HepG2 (cell line): ENCODE data around the gene ARID5B. TPM values are rescaled to one million over a fixed set of nuclear protein-coding genes. Genes with fewer than 3 reads are reported as not detected.

Source experiments
- ADNP ChIP-seq: sonication (generic); formaldehyde crosslinking; IDR thresholded peaks from 2 replicates; pipeline ENCODE4 v1.4.0; 2020; ENCODE audit warnings: missing genetic modification reagents
- ATAD3A ChIP-seq: sonication (generic); formaldehyde crosslinking; IDR thresholded peaks from 2 replicates; pipeline ENCODE4 v1.4.0; 2020; ENCODE audit warnings: missing genetic modification reagents
- EEA1 ChIP-seq: sonication (generic); formaldehyde crosslinking; IDR thresholded peaks from 2 replicates; pipeline ENCODE4 v1.5.1; 2020; ENCODE audit warnings: mild to moderate bottlenecking, missing genetic modification reagents, borderline replicate concordance
- GPN1 ChIP-seq: sonication (generic); formaldehyde crosslinking; IDR thresholded peaks from 2 replicates; pipeline ENCODE4 v1.5.1; 2020; ENCODE audit warnings: missing genetic modification reagents, borderline replicate concordance
- HMG20B ChIP-seq: conservative IDR thresholded peaks from 2 replicates; pipeline ENCODE4 v1.6.1; 2016; ENCODE audit warnings: missing genetic modification reagents, missing compliant biosample characterization
- KDM5B ChIP-seq: sonication (generic); formaldehyde crosslinking; IDR thresholded peaks from 2 replicates; pipeline ENCODE4 v1.4.0; 2020; ENCODE audit warnings: missing genetic modification reagents, mild to moderate bottlenecking, borderline replicate concordance
- POGZ ChIP-seq: sonication (generic); formaldehyde crosslinking; IDR thresholded peaks from 2 replicates; pipeline ENCODE4 v1.4.0; 2020; ENCODE audit warnings: mild to moderate bottlenecking, missing genetic modification reagents
- SOX13 ChIP-seq, 3 experiments: fragments of 450-650 bp in 1 of 3; sonication (generic) in 1 of 3; formaldehyde crosslinking in 1 of 3; IDR thresholded peaks in 2 of 3; conservative IDR thresholded peaks in 1 of 3; 2 replicates each; pipeline versions ENCODE4 v1.5.0 to v1.6.1; 2016 to 2020; ENCODE audit warnings: antibody characterized with exemption in 1 of 3, mild to moderate bottlenecking in 1 of 3, missing compliant biosample characterization in 1 of 3, missing genetic modification reagents in 1 of 3, moderate library complexity in 1 of 3
- SRSF1 ChIP-seq: fragments of 200-400 bp; formaldehyde crosslinking; optimal IDR thresholded peaks from 2 replicates; pipeline ENCODE3; 2017; ENCODE audit warnings: mild to moderate bottlenecking, low read depth, low read length, moderate library complexity
- TEAD3 ChIP-seq: optimal IDR thresholded peaks from 2 replicates; pipeline ENCODE3; 2016; ENCODE audit warnings: borderline replicate concordance
- YY1 ChIP-seq: IDR thresholded peaks from 2 replicates; pipeline ENCODE4 v1.6.1; 2011; ENCODE audit warnings: low read length, low read depth, moderate library complexity, mild to moderate bottlenecking; ENCODE audit not compliant: insufficient read depth, insufficient replicate concordance
- ZNF253 ChIP-seq: sonication (generic); formaldehyde crosslinking; IDR thresholded peaks from 2 replicates; pipeline ENCODE4 v1.8.0; 2022; ENCODE audit warnings: mild to moderate bottlenecking, missing genetic modification reagents, borderline replicate concordance
- ZNF318 ChIP-seq: sonication (generic); formaldehyde crosslinking; IDR thresholded peaks from 2 replicates; pipeline ENCODE4 v1.4.0; 2020; ENCODE audit warnings: mild to moderate bottlenecking, missing genetic modification reagents
- ZNF441 ChIP-seq: sonication (generic); formaldehyde crosslinking; IDR thresholded peaks from 2 replicates; pipeline ENCODE4 v1.7.0; 2021; ENCODE audit warnings: missing genetic modification reagents, borderline replicate concordance
- ZNF512B ChIP-seq: sonication (generic); formaldehyde crosslinking; IDR thresholded peaks from 2 replicates; pipeline ENCODE4 v1.5.1; 2020; ENCODE audit warnings: missing genetic modification reagents, mild to moderate bottlenecking, borderline replicate concordance
- ZNF616 ChIP-seq: sonication (generic); formaldehyde crosslinking; IDR thresholded peaks from 2 replicates; pipeline ENCODE4 v1.5.0; 2020; ENCODE audit warnings: low read depth, mild to moderate bottlenecking, missing genetic modification reagents
- ZNF775 ChIP-seq: sonication (generic); formaldehyde crosslinking; IDR thresholded peaks from 2 replicates; pipeline ENCODE4 v1.4.0; 2020; ENCODE audit warnings: missing genetic modification reagents, mild to moderate bottlenecking, moderate library complexity, borderline replicate concordance
- ZSCAN9 ChIP-seq: IDR thresholded peaks from 2 replicates; pipeline ENCODE4 v1.6.1; 2016; ENCODE audit warnings: borderline replicate concordance
- polyA plus RNA-seq, 8 experiments: library from polyadenylated mRNA; depleted of rRNA in 3 of 8; stranded (reverse) in 7 of 8; unstranded in 1 of 8; fragments of >200 nt; fragmentation: Illumina TruSeq in 4 of 8; extraction: Trizol in 4 of 8; gene quantifications; 2 replicates each; pipeline versions ENCODE4 v1.2.1 to v1.2.3, GENCODE V29; 2011 to 2016; ENCODE audit warnings: low read depth in 4 of 8, missing spikeins in 1 of 8, mixed read lengths in 1 of 8; ENCODE audit not compliant: insufficient read depth in 1 of 8
- total RNA-seq, 5 experiments: library from RNA; depleted of rRNA; stranded (reverse); fragments of >200 nt; fragmentation: Illumina TruSeq; extraction: Trizol; gene quantifications; 2 replicates each; pipeline ENCODE4 v1.2.3, GENCODE V29; 2016; ENCODE audit warnings: low read depth in 1 of 5

The ARID5B gene
- total and polyA plus RNA-seq, 2 of the 13 experiments (the other 11 are each of a cell fraction or from before 2014, with no cell fraction given) = 6.2 to 21.1 TPM

GRCh38 chr10:62045765-62046521 lies 144.4 kb downstream of the ARID5B start (continued):
- TF ChIP-seq ZNF318 (CRISPR knock-in tag) (no peak), ZNF616 (CRISPR knock-in tag) (no peak), EEA1 (no peak), ZSCAN9 (no peak), YY1 (no peak), GPN1 (CRISPR knock-in tag) (no peak), ADNP (CRISPR knock-in tag) (no peak), ZNF775 (CRISPR knock-in tag) (no peak), TEAD3 (peak; percentile 43), ZNF253 (CRISPR knock-in tag) (no peak), SRSF1 (no peak), HMG20B (no peak), ATAD3A (CRISPR knock-in tag) (no peak), KDM5B (CRISPR knock-in tag) (no peak), SOX13 (IDR thresholded peaks at IDR 0.05) (no peak), SOX13 (CRISPR knock-in tag; conservative IDR thresholded peaks at IDR 0.05 in 1 of 2, IDR thresholded peaks at IDR 0.05 in 1 of 2) (peak in 1 of 2 experiments; percentile 75; a peak in 2 of 4 replicates), ZNF512B (CRISPR knock-in tag) (no peak), POGZ (CRISPR knock-in tag) (peak; percentile 46; the same call in 1 of the 2 replicates), ZNF441 (CRISPR knock-in tag) (no peak)
